HCT116 (cell line): ENCODE results near the gene CDV3. TPM values are rescaled to one million over a fixed set of nuclear protein-coding genes. Genes with fewer than 3 reads are reported as not detected.

Experiments used
- ATAC-seq: fragments of 200-7000 bp; cut with Tn5 transposase; 2 replicates; pipeline ENCODE4 v1.9.1; 2020; ENCODE audit warnings: mild to moderate bottlenecking, moderate library complexity
- BruUV-seq: library from RNA; stranded (reverse); fragments of 400-500 nt; replicated peaks from 2 replicates; lab custom pipeline; 2021; lab: Mats Ljungman, UMichigan
- CTCF ChIA-PET: fragments of 300-600 bp; sonication (Branson Sonifier 250); formaldehyde crosslinking; loops from one replicate; lab custom pipeline; 2021; ENCODE audit warnings: antibody characterized with exemption; lab: Charles Lee
- POLR2A ChIA-PET: fragments of 300-600, 350-600 bp; sonication (Branson Sonifier 250); formaldehyde crosslinking; loops from one replicate; lab custom pipeline; 2021; ENCODE audit warnings: antibody characterized with exemption; lab: Charles Lee
- RAD21 ChIA-PET, 2 experiments: fragments of 300-600 bp; sonication (Branson Sonifier 250); formaldehyde crosslinking; loops; one replicate each; lab custom pipeline; 2023; ENCODE audit warnings: low total read pairs in 2 of 2; ENCODE audit not compliant: uncharacterized antibody in 2 of 2, unreplicated experiment in 2 of 2, low non-redundant PET in 1 of 2; lab: Charles Lee
- DNase-seq: peaks from one replicate; pipeline ENCODE4 v3.0.0-alpha.2; 2010; ENCODE audit warnings: low read depth, low spot score
- H2AFZ ChIP-seq: fragments of 200-600 bp; shearing (Covaris generic), sonication (generic); 2 replicates; pipeline ENCODE4 v1.6.1; 2017; ENCODE audit warnings: low read depth, mixed run types, mixed read lengths, antibody characterized with exemption, low read length; ENCODE audit not compliant: poor library complexity, severe bottlenecking
- H3K27ac ChIP-seq: 2 replicates; pipeline ENCODE4 v1.5.1; 2012; ENCODE audit warnings: low read depth, low read length
- H3K27me3 ChIP-seq: fragments of 200-600 bp; sonication (generic); 2 replicates; pipeline ENCODE4 v1.6.1; 2016; ENCODE audit warnings: mixed run types, low read length, mixed read lengths; ENCODE audit not compliant: insufficient read depth
- H3K36me3 ChIP-seq, 2 experiments: fragments of 200-500 bp in 1 of 2; fragments of 200-600 bp in 1 of 2; sonication (Bioruptor generic) in 1 of 2; sonication (generic) in 1 of 2; 2 replicates each; pipeline versions ENCODE4 v1.5.1 to v1.6.1; 2014 to 2016; ENCODE audit warnings: low read length in 2 of 2, inconsistent platforms in 1 of 2, mixed read lengths in 1 of 2, mixed run types in 1 of 2; ENCODE audit not compliant: insufficient read depth in 2 of 2, control insufficient read depth in 1 of 2
- H3K4me1 ChIP-seq, 2 experiments: fragments of 200-600 bp in 1 of 2; sonication (generic) in 1 of 2; 2 replicates each; pipeline versions ENCODE4 v1.5.1 to v1.6.1; 2012 to 2017; ENCODE audit warnings: low read length in 2 of 2, inconsistent platforms in 1 of 2, mild to moderate bottlenecking in 1 of 2, mixed read lengths in 1 of 2, mixed run types in 1 of 2, moderate library complexity in 1 of 2; ENCODE audit not compliant: insufficient read depth in 2 of 2, control insufficient read depth in 1 of 2
- H3K4me2 ChIP-seq: fragments of 200-600 bp; sonication (generic); 2 replicates; pipeline ENCODE4 v1.6.1; 2017; ENCODE audit warnings: mixed run types, low read length, mixed read lengths
- H3K4me3 ChIP-seq, 2 experiments: fragments of 200-600 bp in 1 of 2; sonication (generic) in 1 of 2; replicated peaks in 1 of 2; 2 replicates each; pipeline ENCODE4 v1.5.1; 2011 to 2016; ENCODE audit warnings: low read length in 2 of 2, control low read depth in 1 of 2, low read depth in 1 of 2, mild to moderate bottlenecking in 1 of 2, mixed read lengths in 1 of 2, mixed run types in 1 of 2
- H3K79me2 ChIP-seq: fragments of 200-600 bp; sonication (generic); 2 replicates; pipeline ENCODE4 v1.6.1; 2017; ENCODE audit warnings: mild to moderate bottlenecking, mixed run types, low read length, moderate library complexity, mixed read lengths; ENCODE audit not compliant: insufficient read depth
- H3K9ac ChIP-seq: fragments of 200-600 bp; sonication (generic); 2 replicates; pipeline ENCODE4 v1.6.1; 2016; ENCODE audit warnings: low read length, mixed read lengths
- H3K9me2 ChIP-seq: fragments of 200-600 bp; sonication (generic), shearing (Covaris generic); 2 replicates; pipeline ENCODE4 v1.6.1; 2017; ENCODE audit warnings: mixed run types, mild to moderate bottlenecking, moderate library complexity; ENCODE audit not compliant: insufficient read depth
- H3K9me3 ChIP-seq, 2 experiments: fragments of 200-500 bp in 1 of 2; fragments of 200-600 bp in 1 of 2; sonication (Bioruptor generic) in 1 of 2; sonication (generic) in 1 of 2; 2 replicates each; pipeline ENCODE4 v1.6.1; 2014 to 2017; ENCODE audit warnings: low read length in 2 of 2, mixed read lengths in 2 of 2, inconsistent platforms in 1 of 2, low read depth in 1 of 2, mild to moderate bottlenecking in 1 of 2, mixed run types in 1 of 2, moderate library complexity in 1 of 2; ENCODE audit not compliant: control insufficient read depth in 1 of 2, insufficient read depth in 1 of 2
- H4K20me1 ChIP-seq: fragments of 200-600 bp; sonication (generic), shearing (Covaris generic); 2 replicates; pipeline ENCODE4 v1.6.1; 2017; ENCODE audit warnings: mixed run types, mild to moderate bottlenecking, moderate library complexity; ENCODE audit not compliant: insufficient read depth
- ATF3 ChIP-seq: IDR thresholded peaks from 2 replicates; pipeline ENCODE4 v1.6.1; 2012
- CBX3 ChIP-seq: IDR thresholded peaks from 2 replicates; pipeline ENCODE4 v1.6.1; 2012; ENCODE audit warnings: low read depth
- ELF1 ChIP-seq: IDR thresholded peaks from 2 replicates; pipeline ENCODE4 v1.6.1; 2012; ENCODE audit warnings: low read depth, borderline replicate concordance
- POLR2A ChIP-seq: IDR thresholded peaks from 2 replicates; pipeline ENCODE4 v1.7.0; 2011; ENCODE audit warnings: borderline replicate concordance; ENCODE audit not compliant: insufficient read depth, insufficient read length; ENCODE audit errors: extremely low read depth
- POLR2AphosphoS5 ChIP-seq: IDR thresholded peaks from 2 replicates; pipeline ENCODE4 v1.6.1; 2011; ENCODE audit warnings: mild to moderate bottlenecking, low read depth, low read length, moderate library complexity
- SP1 ChIP-seq: IDR thresholded peaks from 2 replicates; pipeline ENCODE4 v1.6.1; 2012; ENCODE audit warnings: low read depth
- YY1 ChIP-seq: IDR thresholded peaks from 2 replicates; pipeline ENCODE4 v1.6.1; 2011; ENCODE audit warnings: low read length, low read depth, moderate library complexity, mild to moderate bottlenecking; ENCODE audit not compliant: insufficient replicate concordance; ENCODE audit errors: extremely low read depth
- ZBTB33 ChIP-seq: IDR thresholded peaks from 2 replicates; pipeline ENCODE4 v1.6.1; 2011; ENCODE audit warnings: mild to moderate bottlenecking, low read length, moderate library complexity; ENCODE audit not compliant: insufficient replicate concordance; ENCODE audit errors: extremely low read depth
- ZFX ChIP-seq: fragments of 450-650 bp; IDR thresholded peaks from 2 replicates; pipeline ENCODE4 v1.6.1; 2017
- ZNF274 ChIP-seq: fragments of 200-500 bp; sonication (Bioruptor generic); IDR thresholded peaks from 2 replicates; pipeline ENCODE4 v1.6.1; 2014; ENCODE audit warnings: mild to moderate bottlenecking, low read depth, low read length, inconsistent platforms
- intact Hi-C: fragments of 100-400 bp; cut with micrococcal nuclease; formaldehyde crosslinking; loops from 2 replicates; pipeline ENCODE4 v1.10.0; 2022
- total RNA-seq: library from RNA; stranded (reverse); gene quantifications from one replicate; pipeline ENCODE4 v1.2.1, GENCODE V29; 2021; ENCODE audit not compliant: unreplicated experiment

The CDV3 gene
- total RNA-seq, 1 experiment from 2014 or later = 153 TPM

- H3K36me3 ChIP-seq = no peaks in the 10 kb centered on the region
- ATAC-seq = peak; percentile 60
- H3K4me3 ChIP-seq = no peak overlapping the region
- no peaks in the 10 kb centered on the region for H3K79me2 ChIP-seq
- no peaks in the 10 kb centered on the region for H4K20me1 ChIP-seq
- no TSS peak for BruUV-seq
- no peak for DNase-seq
- peak overlapping the region; percentile 65 for H2AFZ ChIP-seq
- RAD21 ChIA-PET = no interaction called here
- POLR2A ChIA-PET = interaction anchor here (1.5 kb wide), 1 partner anchor 26 kb away, joined by 4 read pairs; the partner anchor contains the start of gene CDV3
- no peaks in the 10 kb centered on the region for H3K9me3 ChIP-seq
- H3K9ac ChIP-seq = no peak overlapping the region; the same call in 1 of the 2 replicates
- H3K4me1 ChIP-seq = peaks cover 0 to 18% of the 10 kb centered on the region in 2 experiments; a peak in 3 of 4 replicates
- H3K27me3 ChIP-seq = no peaks in the 10 kb centered on the region
- CTCF ChIA-PET = no interaction called here
- H3K4me2 ChIP-seq = peak overlapping the region; percentile 48
- TF ChIP-seq ELF1 (no peak), SP1 (no peak), ZNF274 (no peak), POLR2A (no peak), ZFX (no peak), POLR2AphosphoS5 (no peak), CBX3 (no peak), YY1 (no peak), ATF3 (no peak)
- no peaks in the 10 kb centered on the region for H3K9me2 ChIP-seq
- no peak overlapping the region for H3K27ac ChIP-seq
- intact Hi-C loops = no loop called here
These were observed 25.9 kb upstream of the CDV3 start for GRCh38 chr3:133547432-133548041.

GRCh38 chr3:133548090-133548489 lies 25.4 kb upstream of the CDV3 start:
- Histone ChIP-seq H3K27me3 (no peaks in the 10 kb centered on the region), H3K79me2 (no peaks in the 10 kb centered on the region), H3K4me1 (peaks cover 0 to 15% of the 10 kb centered on the region in 2 experiments; a peak in 3 of 4 replicates)
- CTCF ChIA-PET = no interaction called here
- TF ChIP-seq POLR2AphosphoS5 = no peak
- TF ChIP-seq ZBTB33 = no peak
- TF ChIP-seq, all 23 proteins: peak for 0
- no peak overlapping the region for H2AFZ ChIP-seq
- no peak for ATAC-seq
- no peaks in the 10 kb centered on the region for H3K9me3 ChIP-seq
- intact Hi-C loops = no loop called here
- H3K27ac ChIP-seq = no peak overlapping the region
- DNase-seq = no peak
- no peak overlapping the region for H3K4me3 ChIP-seq
- RAD21 ChIA-PET = no interaction called here
- H3K4me2 ChIP-seq = peak overlapping the region; percentile 48; the same call in 1 of the 2 replicates
- BruUV-seq = no TSS peak
- no peaks in the 10 kb centered on the region for H3K9me2 ChIP-seq
- no peak overlapping the region for H3K9ac ChIP-seq
- POLR2A ChIA-PET = interaction anchor here (1.5 kb wide), 1 partner anchor 25 kb away, joined by 4 read pairs; the partner anchor contains the start of gene CDV3
- no peaks in the 10 kb centered on the region for H3K36me3 ChIP-seq
- no peaks in the 10 kb centered on the region for H4K20me1 ChIP-seq
